Measurements from ENCODE around the gene CLMN.

Gene CLMN

DNA sequence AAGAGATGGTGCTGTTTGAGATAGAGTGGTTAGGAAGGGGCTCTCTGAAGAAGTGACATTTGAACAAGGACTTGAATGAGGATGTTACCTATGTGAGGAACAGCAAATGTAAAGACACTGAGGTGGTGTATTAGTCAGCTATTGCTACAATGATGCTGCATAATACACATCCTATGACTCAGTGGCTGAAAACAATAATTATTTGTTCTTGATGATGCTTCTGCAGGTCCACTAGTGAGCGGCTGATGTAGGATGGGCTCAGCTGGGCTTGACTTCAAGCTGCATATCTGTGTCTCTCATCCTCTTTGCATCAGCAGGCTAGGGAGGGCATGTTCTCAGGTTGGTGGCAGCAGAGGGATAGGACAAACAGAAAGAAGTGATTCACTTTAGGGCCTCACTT lies 21.4 kb upstream of the CLMN start:
- DNase-seq, result no peak
- no peak overlapping the region for H3K27ac ChIP-seq

DNA sequence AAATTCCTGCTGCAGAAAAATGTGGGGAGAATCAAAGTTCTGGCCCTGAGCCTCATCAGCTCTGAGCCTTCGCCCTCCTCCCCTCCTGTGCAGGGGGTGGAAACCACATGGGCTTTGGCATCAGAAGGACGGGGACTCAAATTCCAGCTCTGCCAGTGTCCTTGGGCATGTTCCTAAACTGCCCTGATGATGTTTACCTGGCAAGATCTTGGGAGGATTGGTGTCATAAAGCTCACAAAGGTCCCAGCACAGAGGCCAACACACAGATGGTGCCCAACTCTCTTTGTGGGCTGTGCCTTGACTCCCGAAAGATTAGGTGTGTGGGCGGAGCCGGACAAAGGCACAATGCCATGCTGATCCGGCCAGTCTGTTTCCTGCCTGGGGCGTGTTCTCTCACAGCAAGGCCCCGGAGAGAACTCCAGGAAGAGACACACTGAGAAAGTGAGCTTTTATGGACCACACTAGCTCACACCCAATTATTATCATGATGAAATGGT lies 20.5 kb upstream of the CLMN start:
- intact Hi-C loops (cut with DNase I; ENCODE audit: low total_unique reads), result no loop called here
- H3K36me3 ChIP-seq, result no peaks in the 10 kb centered on the region
- H3K4me3 ChIP-seq, result no peak overlapping the region
- DNase-seq, result no peak
- H3K27me3 ChIP-seq, result no peaks in the 10 kb centered on the region
- TF ChIP-seq, protein P1, sequence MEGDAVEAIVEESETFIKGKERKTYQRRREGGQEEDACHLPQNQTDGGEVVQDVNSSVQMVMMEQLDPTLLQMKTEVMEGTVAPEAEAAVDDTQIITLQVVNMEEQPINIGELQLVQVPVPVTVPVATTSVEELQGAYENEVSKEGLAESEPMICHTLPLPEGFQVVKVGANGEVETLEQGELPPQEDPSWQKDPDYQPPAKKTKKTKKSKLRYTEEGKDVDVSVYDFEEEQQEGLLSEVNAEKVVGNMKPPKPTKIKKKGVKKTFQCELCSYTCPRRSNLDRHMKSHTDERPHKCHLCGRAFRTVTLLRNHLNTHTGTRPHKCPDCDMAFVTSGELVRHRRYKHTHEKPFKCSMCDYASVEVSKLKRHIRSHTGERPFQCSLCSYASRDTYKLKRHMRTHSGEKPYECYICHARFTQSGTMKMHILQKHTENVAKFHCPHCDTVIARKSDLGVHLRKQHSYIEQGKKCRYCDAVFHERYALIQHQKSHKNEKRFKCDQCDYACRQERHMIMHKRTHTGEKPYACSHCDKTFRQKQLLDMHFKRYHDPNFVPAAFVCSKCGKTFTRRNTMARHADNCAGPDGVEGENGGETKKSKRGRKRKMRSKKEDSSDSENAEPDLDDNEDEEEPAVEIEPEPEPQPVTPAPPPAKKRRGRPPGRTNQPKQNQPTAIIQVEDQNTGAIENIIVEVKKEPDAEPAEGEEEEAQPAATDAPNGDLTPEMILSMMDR (IDR thresholded peaks at IDR 0.05), result no peak
- H3K9me3 ChIP-seq, result no peaks in the 10 kb centered on the region
- H3K4me1 ChIP-seq, result peaks cover 0 to 14% (median 2%) of the 10 kb centered on the region in 4 donors
- H3K27ac ChIP-seq, result no peak overlapping the region

More for the DNA sequence above, 21.4 kb upstream of the CLMN start:
- intact Hi-C loops (cut with DNase I; ENCODE audit: low total_unique reads), result no loop called here
- Histone ChIP-seq H3K4me3 (no peak overlapping the region), H3K4me1 (peaks cover 0 to 14% (median 2%) of the 10 kb centered on the region in 4 donors), H3K36me3 (no peaks in the 10 kb centered on the region), H3K27me3 (no peaks in the 10 kb centered on the region), H3K9me3 (no peaks in the 10 kb centered on the region)
- TF ChIP-seq, protein P1 (IDR thresholded peaks at IDR 0.05), result no peak

DNA sequence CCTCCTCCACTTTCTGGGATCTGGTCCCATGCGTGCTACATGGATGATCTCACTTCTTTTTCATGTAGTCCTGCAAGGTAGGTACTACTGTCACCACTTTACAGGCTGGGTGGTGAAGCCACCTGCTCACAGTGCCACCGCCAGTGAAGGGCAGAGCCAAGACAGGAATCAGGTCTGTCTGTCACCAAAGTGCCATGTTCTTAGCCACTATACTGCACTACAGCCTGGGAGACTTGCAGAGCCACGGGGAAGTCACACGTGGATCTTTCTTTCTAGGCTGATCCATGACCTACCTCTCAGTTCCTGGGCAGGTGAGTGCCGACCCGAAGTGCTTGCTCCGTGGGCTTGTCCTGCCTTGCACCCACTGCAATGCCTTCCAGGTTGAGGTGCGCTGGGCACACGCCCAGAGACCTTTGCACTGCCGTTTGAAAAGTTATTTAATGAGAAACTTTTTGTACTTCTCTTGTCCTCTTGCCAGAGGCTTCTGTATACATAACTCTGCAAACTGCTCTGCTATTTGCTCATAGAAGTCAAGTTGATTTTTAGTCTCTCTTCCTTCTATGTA lies 19.7 kb upstream of the CLMN start:
- no peak for DNase-seq
- H3K9me3 ChIP-seq, result no peaks in the 10 kb centered on the region
- no peak overlapping the region for H3K4me3 ChIP-seq
- H3K36me3 ChIP-seq, result no peaks in the 10 kb centered on the region
- no peaks in the 10 kb centered on the region for H3K27me3 ChIP-seq
- H3K4me1 ChIP-seq, result peaks cover 0 to 14% (median 2%) of the 10 kb centered on the region in 4 donors
- intact Hi-C loops (cut with DNase I; ENCODE audit: low total_unique reads), result no loop called here
- TF ChIP-seq, protein P1 (IDR thresholded peaks at IDR 0.05), result no peak
- no peak overlapping the region for H3K27ac ChIP-seq

DNA sequence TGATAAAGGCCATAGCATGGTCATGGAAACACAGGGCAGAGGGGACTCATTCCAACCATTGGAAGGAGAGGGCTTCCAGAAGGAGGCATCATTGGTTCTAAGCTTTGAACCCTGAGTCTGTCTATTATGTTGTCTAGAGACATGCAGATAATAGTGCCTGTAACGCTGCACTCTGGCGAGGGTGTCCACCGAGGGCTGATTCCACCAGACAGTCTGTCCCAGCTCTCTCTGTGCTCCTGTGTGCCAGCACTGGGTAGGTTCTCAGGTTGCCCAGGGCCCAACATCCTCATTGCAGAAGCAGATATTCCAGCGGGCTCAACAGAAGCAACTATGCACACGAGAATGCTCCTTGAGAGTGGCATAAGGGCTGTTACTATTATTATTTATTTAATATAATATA lies 18.7 kb upstream of the CLMN start:
- no peaks in the 10 kb centered on the region for H3K36me3 ChIP-seq
- H3K9me3 ChIP-seq, result no peaks in the 10 kb centered on the region
- TF ChIP-seq, protein P1 (IDR thresholded peaks at IDR 0.05), result no peak
- H3K4me1 ChIP-seq, result peaks cover 0 to 14% (median 2%) of the 10 kb centered on the region in 4 donors
- intact Hi-C loops (cut with DNase I; ENCODE audit: low total_unique reads), result no loop called here
- H3K27ac ChIP-seq, result no peak overlapping the region
- H3K4me3 ChIP-seq, result no peak overlapping the region
- no peaks in the 10 kb centered on the region for H3K27me3 ChIP-seq
- DNase-seq, result no peak

DNA sequence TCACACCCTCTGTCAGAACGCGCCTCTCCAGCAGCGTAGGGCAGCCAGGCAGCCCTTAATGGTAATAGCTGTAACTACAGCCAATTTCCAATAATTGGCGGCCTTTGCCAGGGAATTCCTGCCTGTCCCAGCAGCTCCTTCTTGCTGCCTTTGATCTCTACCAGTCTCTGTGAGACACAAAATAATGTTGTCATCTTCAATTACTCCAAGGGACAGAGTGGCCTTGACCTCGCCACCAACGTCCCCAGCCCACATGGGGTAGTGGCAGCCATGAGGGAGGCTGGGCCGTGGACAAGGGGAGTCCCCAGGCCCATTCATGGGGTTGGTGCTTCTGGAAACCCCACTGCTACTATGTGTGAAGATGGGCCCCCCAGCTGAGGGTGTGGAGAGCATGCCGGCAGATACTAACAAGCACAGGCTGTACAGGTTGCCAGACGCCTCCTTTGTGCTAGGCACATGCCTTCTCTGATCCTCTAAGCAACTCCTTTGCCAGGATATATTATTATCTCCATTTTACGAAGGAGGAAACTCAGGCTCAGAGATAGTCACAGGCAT lies 17.4 kb upstream of the CLMN start:
- intact Hi-C loops (cut with DNase I; ENCODE audit: low total_unique reads), result no loop called here
- H3K27me3 ChIP-seq, result no peaks in the 10 kb centered on the region
- peaks cover 0 to 14% (median 2%) of the 10 kb centered on the region in 4 donors for H3K4me1 ChIP-seq
- H3K9me3 ChIP-seq, result no peaks in the 10 kb centered on the region
- H3K36me3 ChIP-seq, result no peaks in the 10 kb centered on the region
- H3K4me3 ChIP-seq, result no peak overlapping the region
- TF ChIP-seq, protein P1 (IDR thresholded peaks at IDR 0.05), result no peak
- DNase-seq, result no peak
- H3K27ac ChIP-seq, result no peak overlapping the region

Measured in tibial artery (tissue), 4 donors.